Left hindlimb (tissue), 1 donor: ENCODE data around the gene SLC39A13.

Source experiments
- DNase-seq: peaks from one replicate; pipeline ENCODE4 v3.0.0-alpha.2; 2018

Gene SLC39A13

DNA sequence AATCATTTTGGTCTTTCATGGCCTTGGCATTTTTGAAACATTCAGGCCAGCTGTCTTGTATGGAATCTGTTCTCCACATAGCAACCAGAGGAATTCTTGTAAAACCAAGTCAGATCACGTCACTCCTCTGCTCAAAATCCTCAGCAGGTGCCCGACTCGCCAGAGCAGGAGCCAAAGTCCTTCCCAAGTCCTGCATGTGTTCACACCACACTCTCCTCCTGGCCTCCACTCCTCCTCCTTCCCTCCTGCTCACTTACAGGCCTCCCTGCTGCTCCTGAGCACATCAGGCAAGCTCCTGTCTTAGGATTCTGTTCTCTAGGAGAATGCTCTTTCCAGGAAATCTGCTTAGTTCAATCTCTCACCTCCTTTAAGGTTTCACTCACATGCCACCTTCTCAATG, 24.8 kb downstream of the SLC39A13 start:
- no peak for DNase-seq

DNA sequence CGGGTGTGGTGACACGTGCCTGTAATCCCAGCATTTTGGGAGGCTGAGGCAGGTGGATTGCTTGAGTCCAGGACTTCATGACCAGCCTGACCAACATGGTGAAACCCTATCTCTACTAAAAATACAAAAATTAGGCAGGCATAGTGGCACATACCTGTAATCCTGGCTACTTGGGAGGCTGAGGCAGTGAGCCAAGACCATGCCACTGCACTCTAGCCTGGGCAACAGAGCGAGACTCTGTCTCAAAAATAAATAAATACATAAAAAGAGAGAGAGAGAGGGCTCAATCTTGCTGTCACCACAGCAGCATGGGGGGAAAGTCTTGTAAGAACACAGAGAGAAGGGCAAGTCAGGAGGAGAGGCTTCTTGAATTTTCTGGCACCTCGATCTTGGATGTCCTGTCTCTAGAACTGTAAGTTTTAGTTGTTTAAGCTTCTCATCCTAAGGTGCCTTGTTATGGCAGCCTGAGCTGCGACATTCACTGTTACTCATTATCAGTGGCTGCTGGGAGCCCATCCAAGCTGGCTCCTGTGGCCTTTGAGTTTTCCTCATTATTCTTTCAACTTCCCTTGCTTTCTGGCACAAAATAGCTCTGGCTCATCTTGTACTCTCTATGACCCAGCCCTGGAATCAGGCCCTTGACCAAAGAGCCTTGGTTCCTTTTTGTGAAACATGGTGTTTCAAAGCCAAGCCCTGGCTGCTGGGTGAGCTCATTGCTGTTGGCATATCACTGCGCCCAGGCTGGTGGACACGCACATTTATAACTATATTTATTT, 25.8 kb downstream of the SLC39A13 start:
- DNase-seq: no peak

DNA sequence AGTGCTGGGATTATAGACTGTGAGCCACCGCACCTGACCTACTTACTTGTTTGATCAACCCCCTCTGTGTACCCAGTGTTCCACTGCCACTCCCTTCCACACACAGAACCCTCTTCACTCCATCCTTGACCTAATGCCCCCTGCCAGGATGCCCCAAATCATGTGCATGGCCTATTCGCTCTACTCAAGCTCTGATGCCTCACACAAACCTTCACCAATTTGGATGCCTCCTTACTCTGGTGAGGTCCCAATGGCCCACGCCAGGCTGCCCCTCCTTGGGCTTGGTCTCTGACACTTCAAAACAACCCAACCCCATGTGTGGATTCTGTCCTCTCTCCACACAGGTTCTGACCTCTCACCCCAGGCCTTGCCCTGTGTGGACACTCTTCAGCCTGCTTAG, 27.3 kb downstream of the SLC39A13 start:
- no peak for DNase-seq

DNA sequence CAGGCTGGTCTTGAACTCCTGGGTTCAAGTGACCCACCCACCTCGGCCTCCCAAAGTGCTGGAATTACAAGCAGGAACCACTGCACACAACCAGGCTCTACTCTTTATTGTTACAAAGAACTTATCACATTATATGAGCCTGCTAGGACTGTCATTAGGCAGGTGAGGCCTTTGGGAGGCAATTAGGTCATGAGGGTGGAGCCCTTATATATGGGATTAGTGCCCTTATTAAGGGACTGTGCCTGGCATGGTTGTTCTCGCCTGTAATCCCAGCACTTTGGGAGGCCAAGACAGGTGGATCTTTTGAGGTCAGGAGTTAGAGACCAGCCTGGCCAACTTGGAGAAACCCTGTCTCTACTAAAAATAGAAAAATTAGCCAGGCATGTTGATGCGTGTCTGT, 28.3 kb downstream of the SLC39A13 start:
- DNase-seq: no peak

DNA sequence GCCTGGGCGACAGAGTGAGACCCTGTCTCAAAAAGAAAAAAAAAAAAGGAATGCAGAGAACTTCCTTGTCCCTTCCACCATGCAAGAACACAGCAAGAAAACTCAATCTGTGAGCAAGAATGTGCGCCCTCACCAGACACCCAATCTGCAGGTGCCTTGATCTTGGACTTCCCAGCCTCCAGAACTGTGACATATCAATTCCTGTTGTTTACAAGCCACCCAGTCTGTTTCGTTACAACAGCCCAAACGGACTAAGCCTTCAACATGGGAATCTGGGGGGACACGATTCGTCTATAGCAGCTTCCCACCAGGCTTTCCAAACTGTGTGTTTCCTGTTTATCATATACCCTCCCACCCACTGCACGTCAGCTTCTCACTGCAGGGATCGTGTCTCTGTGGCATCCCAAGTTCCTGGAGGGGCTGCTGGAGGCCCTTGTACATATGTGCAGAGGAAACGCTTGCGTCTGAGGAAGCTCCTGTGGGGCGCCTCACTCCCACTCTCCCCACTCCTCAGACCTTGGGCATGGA, 28.9 kb downstream of the SLC39A13 start:
- DNase-seq: no peak

DNA sequence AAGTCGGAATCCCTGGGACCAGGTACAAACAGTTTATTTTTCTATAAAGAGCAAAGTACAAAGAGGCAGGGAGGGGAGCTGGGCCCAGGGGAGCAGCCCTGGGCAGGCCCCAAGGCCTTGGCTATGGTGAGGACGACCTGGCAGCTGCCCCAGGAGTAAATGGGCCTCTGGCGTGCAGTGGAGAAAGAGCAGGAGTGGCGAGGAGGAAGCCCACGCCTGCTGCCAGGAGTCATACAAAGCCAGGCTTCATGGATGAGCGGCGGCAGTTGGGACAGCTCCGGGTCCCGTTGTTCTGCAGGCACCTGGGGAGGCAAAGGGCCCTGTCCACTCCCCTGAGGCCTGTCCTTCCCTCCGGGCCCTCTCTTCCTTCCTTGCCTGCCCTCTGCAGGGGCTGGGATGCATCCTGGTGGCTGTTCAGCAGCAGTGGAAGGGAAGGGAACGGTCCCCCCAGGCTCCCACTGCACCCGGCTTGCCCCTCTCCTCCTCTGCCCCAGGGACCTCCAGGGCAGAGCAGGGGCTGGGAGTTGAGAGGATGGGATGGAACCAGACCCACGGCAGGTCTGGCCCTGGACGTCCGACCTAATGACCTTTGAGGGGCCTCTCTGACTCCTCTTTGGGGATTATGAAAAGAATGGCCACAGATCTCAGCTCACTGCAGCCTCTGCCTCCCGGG, 29.5 kb downstream of the SLC39A13 start:
- DNase-seq: no peak

DNA sequence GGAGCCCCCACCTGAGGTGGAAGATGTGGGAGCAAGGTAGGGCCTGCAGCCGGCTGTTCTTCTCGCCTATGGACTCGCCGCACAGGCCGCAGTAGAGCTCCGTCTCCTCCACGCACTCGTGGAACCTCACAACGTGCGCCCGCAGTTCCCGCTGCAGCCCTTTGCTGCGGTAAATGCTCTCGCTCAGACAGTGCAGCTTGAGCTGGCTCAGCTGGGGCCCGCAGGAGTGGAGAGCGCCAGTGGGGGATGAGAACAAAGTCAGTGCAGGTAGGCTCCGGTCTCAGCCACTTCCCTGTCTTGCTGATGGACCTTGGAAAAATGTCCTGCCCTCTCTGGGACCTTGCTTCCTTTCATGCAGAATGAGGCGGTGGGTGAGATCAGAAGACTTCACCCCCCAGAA, 30.3 kb downstream of the SLC39A13 start:
- DNase-seq: no peak

DNA sequence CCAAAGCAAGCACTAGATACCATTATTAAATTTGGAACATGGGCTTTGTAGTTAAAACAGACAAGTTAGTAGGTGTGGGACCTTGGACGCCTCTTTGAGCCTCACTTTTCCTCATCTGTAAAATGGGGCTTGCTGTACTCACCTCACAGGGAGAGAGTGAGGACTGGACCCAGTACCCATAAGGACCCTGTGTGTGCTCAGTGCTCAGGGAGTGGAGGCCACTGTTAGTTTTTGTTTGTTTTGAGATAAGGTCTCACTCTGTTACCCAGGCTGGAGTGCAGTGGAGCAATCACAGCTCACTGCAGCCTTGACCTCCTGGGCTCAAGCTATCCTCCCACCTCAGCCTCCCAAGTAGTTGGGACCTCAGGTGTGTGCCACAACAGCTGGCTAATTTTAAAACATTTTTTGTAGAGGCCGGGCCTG, 31.7 kb downstream of the SLC39A13 start:
- no peak for DNase-seq

DNA sequence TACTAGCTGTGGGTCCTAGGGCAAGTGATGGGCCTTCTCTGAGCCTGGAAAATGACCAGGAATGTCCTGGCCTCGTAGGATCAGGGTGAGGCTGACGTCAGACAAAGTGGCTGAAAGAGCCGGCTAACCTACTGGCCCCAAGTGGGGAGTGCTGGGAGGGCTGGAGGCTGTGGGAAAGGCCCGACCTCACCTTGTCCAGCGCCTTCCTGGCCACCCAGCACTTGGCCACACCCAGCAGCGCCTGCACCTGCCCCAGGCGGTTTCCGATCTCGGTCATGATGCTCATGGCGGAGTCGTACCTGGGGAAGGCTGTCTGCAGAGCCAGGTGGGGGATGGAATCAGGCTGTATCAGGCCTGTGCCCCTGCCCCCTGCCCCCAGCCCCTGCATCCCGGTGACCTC, 33.0 kb downstream of the SLC39A13 start:
- no peak for DNase-seq

DNA sequence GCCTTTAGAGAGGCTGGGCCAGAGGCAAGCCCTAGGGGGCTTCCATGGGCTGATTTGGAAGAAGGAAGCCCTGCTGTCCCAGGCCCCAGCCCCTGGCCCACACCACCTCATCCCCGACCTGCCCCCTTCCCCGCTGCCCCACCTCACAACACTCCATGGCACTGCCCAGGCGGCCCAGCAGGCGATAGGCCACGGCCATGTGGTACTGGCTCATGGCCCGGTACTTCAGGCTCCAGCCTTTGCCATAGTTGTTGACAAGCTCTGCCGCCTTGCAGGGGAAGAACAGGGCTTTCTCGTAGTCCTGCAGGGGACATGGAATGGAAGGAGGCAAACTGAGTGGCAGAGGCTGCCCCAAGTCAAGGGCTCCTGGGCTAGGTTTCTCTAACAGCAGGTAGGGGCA, 34.1 kb downstream of the SLC39A13 start:
- DNase-seq: no peak

DNA sequence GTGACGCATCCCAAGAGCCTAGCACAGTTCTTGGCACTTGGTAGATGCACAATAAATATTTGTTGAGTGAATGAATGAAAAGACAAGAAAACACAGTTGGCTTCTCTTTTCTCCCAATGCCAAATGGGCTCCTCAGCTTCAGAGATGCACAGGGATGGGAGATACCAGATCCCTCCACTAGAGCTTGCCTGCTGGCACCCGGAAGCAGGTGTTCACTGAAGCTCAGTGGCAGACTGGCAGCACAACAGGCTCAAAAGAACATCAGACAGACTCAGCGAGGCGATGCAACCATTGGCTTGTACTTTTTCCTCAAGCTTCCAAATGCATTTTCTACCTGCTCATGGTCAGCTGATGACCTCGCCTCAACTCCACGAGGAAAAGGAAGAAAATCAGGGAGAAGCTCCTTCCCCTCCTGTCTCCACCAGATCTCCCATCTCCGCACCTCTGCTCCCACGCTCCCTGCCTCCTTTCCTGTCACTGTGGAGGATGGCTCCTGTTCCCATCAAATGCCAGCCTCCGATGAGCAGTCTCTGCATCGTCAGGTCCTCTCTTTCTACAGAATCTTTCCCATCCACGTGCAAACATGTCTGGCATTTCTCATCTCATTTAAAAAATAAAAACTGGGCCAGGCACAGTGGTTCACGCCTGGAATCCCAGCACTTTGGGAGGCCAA, 34.8 kb downstream of the SLC39A13 start:
- DNase-seq: no peak

DNA sequence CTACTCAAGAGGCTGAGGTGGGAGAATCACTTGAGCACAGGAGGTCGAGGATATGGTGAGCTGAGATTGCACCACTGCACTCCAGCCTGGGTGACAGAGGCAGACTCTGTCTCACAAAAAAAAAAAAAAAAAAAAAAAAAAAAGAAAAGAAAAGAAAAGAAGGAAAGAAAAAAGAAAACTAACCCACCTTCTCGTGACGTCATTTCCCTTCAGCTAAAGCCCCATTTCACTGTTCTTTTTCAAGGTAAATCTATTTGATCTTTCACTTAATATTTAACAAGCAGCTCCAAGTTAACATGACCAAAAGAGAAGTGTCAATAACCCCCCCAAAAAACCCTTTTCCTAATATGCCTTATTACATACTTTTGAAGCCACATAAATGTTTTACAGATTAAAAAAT, 35.4 kb downstream of the SLC39A13 start:
- no peak for DNase-seq

DNA sequence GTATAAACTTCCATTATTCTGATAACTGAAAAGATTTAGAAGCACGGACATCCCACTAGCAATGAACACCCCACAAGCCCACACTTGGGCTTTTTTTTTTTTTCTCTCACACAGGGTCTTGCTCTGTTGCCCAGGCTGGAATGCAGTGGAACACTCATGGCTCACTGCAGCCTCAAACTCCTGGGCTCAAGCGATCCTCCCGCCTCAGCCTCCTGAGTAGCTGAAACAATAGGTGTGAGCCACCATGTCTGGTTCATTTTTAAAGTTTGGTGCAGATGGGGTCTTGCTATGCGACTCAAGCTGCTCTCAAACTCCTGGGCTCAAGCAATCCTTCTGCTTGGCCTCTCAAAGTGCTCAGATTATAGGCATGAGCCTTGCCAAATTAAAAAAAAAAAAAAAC, 37.5 kb downstream of the SLC39A13 start:
- no peak for DNase-seq

DNA sequence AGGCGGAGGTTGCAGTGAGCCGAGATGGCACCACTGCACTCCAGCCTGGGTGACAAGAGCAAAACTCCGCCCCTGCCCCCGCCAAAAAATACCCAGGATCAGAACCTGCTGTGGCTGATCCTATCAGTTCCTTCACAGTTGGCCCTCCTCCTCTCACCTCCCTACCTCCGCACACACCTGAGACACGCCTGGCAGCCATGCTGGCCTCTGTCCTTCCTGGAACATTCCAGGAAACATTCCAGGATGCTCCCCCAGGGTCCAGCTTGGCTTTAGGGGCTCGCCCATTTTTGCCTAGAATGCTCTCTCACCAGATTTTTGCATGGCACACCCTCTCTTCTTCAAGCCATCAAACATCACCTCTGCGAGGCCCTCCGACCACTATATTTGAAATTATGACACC, 38.4 kb downstream of the SLC39A13 start:
- no peak for DNase-seq

DNA sequence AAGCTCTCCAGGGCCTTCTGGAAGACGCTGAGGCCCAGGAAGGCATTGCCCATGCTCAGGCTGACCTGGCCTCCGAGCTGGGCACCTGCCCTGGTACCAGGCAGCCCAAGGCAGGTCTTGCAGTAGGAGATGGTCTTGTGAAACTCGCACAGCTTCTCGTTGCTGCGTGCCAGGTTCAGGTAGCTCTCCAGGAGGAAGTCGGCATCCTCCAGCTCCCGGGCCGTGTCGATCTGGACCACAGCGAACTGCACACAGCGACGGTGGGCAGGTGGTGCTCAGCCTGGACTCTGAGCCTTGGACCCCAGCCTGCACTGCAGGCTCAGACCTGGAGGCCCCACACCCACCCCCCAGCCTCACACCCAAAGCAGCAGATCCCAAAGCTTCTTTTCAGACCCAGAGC, 39.5 kb downstream of the SLC39A13 start:
- DNase-seq: no peak

DNA sequence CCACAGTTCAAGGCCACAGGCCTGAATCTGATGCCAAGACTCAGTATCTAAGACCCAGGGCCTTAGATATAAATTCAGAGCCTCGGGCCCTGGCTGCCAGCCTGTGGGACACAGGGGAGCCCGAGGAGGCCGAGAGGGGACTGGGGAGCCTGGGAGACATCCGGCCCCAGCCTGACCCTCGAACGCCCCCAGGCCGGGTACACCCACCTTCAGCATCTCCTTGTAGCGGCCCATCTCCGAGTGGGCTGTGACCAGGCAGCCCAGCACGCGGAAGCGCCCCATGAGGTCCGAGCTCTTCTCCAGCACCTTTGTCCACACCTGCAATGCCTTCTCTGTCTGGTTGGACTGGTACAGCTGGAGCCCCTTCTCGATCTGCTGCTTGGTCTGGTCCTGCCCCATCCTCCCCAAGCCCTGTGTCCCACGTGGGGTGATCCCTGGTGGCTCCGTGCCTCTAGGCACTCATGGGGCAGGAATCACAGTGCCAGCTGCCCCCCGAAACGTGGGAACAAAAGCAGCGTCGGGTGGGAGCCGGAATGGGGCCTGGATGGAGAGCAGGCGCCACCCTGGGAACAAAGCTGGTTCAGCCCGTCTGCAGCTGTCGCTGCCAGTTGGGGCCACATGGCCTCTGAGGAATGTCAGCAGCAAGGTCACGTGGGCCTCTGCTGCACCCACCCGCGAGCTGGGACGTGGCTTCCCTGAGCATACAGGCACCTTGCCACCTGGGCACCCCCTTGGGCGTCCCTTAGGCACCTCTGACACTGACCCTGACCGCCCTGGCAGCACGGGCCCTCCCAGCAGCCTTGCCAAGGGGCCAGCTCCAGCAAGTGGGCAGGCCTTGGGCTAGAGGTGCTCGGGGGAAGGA, 40.4 kb downstream of the SLC39A13 start, which contains the start of gene RAPSN:
RAPSN (minus strand) TSS at position 571 of the 862 bp plus-strand sequence; CDS start at position 399, 172 bp downstream.
- peak; percentile 69 for DNase-seq

DNA sequence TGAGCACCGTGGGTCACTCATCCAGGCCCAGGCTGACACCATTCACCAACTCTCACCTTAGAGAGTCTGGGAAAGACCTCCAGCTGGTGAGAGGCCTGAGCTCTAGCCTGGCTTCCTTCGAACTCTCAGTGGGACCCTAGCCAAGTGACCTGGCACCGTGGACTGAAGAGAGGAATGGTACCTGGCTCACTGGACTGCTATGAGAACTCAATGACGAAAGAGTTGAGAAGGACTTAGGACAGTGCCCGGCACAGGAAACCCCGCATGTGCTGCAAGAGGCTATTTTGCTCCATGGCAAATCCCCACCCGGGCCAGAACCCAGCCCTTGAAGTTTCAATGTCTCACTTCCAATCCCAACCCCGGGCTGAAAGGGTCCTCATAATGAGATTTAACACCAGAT, 41.2 kb downstream of the SLC39A13 start:
- DNase-seq: no peak

DNA sequence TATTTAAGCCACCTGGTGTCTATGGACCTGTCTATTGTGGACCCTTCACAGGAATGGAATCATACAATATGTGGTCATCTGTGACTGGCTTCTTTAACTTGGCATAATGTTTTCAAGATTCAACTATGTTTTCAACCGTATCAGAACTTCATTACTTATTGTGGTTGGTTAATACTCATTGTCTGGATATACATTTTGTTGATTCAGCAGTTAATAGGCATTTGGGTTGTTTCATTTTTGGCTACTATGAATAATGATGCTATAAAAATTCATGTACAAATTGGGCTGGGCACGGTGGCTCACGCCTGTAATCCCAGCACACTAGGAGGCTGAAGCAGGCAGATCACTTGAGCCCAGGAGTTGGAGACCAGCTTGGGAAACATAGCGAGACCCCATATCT, 43.0 kb downstream of the SLC39A13 start:
- DNase-seq: no peak

DNA sequence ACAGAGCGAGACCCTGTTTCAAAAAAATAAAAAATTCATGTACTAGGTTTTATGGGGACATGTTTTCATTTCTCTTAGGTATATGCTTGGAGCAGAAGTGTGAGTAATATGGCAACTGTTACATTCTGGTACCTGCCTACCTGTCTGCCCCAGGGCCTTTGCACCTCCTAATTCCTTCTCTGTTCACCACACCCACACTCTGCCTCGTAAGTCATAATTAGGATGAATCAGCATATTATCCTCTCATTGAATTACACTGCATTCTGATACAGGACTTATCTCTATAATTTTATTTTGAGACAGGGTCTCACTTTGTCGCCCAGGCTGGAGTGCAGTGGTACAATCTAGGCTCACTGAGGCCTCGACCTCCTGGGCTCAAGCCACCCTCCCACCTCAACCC, 43.6 kb downstream of the SLC39A13 start:
- DNase-seq: no peak

DNA sequence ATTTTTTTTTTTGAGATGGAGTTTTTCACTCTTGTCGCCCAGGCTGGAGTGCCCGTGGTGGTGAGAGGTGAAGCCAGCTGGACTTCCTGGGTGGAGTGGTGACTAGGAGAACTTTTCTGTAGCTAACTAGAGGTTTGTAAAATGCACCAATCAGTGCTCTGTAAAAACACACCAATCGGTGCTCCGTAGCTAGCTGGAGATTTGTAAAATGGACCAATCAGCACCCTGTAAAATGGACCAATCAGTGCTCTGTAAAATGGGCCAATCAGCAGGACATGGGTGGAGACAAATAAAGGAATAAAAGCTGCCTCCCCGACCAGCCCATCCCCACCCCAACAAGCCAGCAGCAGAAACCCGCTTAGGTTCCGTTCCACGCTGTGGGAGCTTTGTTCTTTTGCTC, 45.0 kb downstream of the SLC39A13 start:
- DNase-seq: no peak

DNA sequence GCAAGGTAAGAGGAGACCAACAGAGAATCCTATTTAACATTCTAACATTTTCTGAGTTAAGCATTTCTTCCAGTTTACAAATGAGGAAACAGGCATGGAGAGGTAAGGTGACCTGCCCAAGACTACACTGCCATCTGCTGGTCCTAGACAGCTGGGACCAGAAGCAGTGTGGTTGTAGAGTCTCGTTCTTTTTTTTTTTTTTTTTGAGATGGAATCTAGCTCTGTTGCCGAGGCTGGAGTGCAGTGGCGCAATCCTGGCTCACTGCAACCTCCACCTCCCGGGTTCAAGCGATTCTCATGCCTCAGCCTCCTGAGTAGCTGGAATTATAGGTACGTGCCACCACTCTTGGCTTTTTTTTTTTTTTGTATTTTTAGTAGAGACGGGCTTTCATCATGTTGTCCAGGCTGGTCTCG, 45.9 kb downstream of the SLC39A13 start:
- peak; percentile 80 for DNase-seq

DNA sequence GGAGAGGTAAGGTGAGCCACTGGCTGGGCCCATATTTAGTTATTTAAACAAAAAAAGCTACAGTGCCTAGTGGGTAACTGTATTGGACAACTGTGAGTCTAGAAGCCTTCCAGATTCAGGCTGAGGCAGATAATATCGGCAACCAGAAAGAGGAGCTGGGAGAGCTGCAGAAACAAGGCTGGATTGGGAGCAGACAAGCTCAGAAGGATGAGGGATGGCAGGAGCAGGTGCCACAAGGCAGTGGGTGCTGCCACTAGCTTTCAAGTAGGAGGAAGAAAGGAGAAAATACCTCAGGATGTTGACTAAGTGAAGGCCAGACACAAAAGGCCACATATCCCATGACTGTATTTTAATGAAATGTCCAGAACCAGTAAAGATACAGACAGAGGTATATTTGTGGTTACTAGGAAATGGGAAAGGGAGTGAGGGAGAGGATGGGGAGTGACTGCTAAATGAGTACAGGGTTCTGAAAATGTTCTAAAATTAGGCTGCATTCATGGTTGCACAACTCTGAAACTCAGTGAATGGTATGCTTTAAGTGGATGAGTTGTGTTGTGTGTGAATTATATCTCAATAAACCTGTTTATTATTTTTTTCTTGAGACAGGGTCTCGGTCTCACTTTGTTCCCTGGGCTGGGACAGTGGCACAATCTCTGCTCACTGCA, 52.3 kb downstream of the SLC39A13 start:
- DNase-seq: no peak
